Cortex of kidney (tissue), 1 donor: ENCODE measurements around the gene VPS41.
"Not testable (repeated sequence)": the region's sequence is repeated elsewhere in the genome, so short reads cannot be mapped to it uniquely, and the experiment has no call there.

Experiments used
- DNase-seq: peaks from one replicate; lab custom pipeline; 2025; lab: John Stamatoyannopoulos, UW

VPS41 gene

DNA sequence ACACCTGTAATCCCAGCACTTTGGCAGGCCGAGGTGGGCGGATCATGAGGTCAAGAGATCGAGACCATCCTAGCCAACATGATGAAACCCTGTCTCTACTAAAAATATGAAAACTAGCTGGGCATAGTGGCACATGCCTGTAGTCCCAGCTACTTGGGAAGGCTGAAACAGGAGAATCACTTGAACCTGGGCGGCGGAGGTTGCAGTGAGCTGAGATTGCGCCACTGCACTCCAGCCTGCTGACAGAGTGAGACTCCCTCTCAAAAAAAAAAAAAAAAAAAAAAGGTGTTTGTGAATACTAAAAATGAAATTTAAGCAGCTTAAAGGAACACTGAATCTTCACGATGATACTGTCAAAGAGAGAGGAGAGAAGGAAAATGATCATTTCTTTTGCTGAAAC, 54.0 kb downstream of the VPS41 start:
- not testable (repeated sequence) for DNase-seq

DNA sequence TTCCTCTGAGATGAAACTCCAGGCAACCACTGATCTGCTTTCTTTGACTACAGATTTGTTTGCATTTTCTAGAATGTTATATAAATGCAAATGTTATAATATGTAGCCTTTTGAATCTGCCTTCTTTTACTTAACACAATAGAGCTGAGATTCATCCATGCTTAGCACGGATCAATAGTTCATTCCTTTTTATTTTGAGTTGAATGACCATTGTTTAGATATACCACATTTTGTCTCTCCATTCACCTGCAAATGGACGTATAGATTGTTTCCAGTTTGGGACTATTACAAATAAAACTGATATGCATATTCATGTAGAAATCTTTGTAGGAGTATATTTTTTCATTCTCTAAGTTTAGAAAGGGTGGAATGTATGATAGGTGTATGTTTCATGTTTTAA, 57.7 kb downstream of the VPS41 start:
- no peak for DNase-seq

DNA sequence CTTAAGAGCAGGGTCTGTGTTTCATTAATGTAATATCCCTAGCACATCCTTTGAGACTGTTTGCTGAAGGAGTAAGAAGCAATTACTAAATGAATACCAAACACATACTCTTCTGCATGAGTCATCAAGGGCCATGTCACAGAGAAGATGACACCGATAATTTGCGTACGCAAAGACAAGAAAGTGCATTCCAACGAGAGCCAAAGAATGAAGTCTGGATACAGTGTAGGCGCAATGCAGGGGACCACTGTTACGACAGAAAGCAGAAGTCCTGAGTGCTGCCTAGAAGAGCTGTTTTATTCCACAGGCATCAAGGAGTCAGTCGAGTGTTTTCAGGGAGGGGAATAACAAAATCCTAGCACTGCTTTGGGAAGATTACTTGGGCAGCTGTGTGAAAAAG, 62.7 kb downstream of the VPS41 start:
- DNase-seq: no peak

DNA sequence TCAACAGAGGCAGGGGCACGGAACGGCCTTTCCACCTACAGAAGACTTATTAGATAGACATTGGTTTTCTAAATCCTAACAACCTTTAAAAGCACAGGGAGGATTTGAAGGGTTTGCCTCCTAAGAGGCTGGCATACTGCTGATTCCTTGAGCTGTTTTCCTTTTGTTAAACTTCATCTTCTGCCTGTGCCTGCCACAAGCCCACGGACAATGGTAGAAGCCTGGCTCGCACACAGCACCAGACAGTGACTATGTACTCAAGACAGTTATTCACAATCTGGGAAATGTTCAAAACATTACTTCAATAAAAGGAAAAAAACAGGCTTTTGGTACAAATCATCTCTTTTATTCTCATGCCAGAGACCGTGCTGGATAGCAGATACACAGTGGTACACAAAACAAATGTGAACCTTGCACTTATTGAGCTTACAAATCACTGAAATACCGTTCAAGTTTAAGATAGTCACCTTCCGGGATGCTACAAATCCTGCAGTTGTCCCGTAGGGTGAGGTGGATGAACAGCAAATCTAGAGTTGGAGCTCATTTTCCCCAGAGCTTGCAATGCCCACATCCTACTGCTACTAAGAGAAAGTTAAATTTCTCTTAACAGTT, 63.9 kb downstream of the VPS41 start:
- no peak for DNase-seq

DNA sequence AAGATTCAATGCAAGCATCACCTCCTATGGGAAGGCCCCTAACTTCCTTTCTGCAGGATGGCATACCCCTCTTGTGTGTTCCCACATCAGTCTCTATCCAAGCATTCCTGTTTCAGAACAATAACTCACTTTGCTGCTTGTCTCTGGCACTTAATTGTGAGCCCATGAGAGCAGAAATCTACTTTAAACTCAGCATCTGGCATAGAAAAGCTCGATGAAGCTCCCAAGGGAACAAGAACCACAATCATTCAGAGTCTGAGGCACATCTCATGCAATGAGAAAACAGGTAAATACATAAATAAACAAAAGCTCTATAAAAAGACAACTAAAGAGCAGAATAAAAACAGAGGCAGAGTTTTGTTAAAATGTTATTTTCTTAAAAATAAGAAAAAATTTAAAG, 66.2 kb downstream of the VPS41 start:
- no peak for DNase-seq

DNA sequence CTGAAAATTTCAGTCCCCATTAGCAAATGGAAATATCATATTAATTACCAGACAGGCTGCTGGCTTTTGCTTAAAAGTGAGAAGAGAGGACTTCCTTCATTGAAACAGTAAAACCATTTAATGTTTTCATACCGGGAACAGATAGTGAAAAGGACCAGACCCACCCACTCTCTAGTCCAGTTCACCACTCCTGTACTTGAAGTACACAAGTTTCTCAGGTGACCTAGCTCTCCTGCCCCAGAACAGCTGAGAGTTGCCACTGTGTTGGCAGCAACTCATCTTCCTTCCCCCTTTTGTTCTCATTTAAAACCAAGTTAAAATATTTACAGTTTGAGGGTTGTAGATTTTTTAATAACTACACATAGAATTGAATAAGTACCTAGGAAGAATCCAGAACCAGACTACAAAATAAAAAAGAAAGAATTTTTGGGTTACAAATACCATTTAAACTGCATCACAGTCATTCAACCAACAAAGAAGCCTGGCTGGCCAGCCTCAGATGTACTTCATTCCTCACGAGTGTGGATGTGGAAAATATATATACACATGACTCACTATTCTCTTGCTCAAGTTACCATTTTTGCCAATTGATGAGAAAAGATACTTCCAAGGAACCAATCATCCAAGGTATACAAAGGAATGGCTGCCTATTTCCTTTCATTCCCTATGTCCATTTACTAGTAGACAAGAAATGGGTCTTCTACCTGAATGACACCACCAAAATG, 68.1 kb downstream of the VPS41 start:
- no peak for DNase-seq

DNA sequence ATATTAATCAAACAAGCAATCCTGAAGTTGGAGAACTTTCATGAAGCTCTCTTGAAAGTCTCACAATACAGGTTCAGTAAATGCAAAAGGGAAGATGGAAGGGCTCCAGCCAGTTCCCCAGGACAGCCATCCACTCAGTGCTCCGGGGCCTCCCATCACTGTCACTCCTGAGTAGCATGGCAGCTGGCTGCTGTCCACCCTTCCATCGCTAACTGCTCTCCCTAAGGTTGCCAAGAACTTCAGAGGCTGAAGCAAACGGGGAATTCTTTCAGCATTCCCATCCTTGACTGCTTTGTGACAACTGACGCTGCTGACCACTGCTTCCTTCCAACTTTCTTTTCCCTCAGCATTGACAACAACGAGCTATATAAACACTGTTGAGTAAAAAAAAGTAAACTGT, 69.1 kb downstream of the VPS41 start:
- DNase-seq: no peak

DNA sequence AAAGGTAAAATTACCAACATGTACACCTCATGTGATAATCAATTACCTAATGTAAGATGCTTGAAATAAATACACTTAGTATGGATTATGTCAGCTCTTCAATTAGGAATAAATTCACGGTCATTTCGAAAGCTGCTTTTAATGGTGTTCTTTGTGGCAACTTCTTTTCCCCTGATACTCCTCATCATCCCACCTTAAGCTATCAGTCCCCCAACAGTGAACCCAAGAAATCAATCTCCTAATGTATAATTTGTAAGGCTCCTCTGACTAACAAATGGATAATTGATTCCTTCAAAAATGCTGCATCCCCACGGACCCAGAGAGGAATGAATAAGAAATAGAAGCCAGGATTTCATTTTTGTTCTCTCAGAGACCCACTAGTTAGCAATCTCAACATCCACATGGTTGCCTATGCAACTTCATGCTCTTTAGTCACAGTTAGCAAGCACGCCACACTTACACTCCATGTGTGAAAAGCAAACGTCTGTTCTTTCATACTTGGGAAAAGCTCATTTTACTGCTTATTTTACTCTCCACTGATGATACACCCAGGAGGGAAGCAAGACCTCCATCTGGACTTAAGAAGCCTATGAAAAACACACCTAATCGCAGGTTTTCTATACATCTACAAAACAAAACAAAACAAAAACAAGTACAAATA, 70.1 kb downstream of the VPS41 start:
- DNase-seq: no peak

DNA sequence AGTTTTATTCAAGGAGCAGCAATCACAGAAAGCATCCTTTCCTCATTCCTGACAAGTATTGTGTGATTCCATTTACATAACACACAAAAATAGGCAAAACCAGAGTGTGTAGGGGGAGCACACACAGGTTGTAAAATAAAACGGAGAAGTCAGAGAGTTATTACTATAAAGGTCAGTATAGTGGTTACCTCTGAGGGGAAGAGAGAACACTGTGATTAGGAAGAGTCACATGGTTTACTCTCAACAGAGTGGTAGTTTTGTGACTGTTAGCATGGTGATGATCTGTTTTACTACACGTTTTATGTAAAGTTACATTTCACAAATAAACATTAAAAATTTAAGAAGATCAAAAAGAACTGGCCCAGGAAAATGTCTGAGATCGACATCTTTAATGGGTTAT, 74.6 kb downstream of the VPS41 start:
- no peak for DNase-seq

DNA sequence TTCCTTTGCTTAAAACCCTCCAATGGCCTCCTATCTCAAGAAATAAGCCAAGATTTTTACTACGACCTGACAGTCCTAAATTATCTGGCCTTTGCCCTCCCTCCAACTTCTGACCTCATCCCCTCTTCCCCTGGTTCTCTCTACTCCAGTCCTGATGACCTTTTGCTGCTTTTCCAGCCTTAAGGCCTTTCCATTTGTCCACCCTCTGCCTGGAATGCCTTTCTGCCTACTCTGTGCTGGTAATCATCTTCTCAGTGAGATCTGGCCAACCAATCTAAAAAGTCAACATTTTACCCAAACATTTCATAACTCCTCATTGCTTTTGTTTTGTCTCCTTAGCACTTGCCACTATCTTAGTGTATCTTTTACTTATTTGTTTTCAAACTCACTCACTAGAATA, 75.7 kb downstream of the VPS41 start:
- DNase-seq: no peak

DNA sequence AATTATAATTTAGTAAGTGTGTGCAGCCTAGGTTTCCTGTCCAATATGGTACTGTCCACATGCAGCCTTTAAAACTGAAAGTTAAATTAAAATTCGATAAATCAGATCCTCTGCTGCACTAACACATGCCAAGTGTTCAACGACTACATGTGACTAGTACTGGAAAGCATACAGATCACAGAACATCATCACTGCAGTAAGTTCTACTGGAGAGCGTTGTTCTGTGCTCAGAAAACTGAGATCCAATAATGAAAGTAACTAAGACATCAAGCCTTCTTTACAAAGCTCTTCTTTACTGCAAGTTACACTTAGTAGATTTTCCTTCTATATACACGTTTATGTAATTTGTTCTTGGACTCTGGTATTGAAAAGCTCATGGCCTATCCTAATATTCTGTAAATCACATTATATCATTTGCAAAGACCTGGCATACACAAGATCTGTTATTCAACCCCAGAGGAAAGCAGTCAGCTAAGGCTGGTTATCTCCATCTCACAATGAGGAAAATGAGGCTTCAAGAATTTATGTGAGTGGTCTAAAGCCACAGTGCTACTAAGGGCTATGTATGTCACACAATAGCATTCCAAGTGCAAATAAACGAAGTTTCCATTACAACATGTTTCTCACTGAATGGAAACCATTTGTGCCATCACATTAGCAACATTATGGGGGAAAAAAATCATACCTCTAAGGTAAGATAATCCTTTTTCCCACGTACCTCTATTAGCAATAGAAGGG, 77.6 kb downstream of the VPS41 start:
- no peak for DNase-seq

DNA sequence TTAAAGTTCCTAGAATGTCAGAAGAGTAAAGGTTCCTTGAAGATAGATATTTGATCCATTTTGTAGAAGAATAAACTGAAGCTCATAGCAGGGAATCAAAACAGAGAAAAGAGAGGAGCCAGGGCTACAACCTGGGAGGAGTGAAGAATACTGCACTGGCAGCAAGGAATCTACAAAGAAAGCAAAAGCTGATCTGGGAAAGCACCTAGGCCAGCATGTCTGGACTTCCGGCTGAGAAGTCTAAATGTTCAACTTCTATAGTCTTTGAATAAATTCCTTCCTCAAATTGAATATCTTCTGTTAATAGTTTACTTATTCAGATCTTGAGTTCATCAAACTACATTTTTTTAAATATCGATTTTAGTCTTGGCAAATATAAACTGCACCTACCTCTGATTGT, 78.2 kb downstream of the VPS41 start:
- no peak for DNase-seq

DNA sequence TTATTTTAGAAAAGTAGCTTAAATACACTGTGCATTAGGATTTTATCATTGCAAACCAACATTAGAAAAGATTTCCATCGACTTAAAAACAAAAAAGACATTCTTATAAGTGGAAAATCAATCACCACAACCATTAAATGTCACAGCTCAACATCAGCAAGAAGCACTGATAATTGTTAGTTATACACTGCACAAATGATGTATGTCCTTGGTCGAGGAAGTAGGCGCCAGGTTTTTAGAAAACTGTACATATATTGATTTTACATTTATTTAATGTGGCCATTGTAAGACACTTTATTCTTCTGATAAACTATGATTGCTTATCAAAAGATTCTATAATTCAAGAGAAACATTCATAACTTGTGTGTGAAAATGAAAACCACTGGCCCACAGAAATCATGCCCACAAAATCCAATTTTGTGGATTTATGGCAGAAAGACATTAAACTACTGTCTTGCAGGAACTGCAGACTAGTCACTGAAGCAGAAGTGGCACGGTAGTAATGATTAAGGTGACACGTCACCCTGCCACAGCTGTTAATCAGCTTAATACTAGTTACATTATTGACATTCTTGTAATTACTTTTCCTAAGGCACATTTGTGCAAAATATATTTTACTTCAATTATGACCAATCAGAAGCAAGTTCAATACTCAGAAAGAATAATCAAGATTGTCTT, 79.4 kb downstream of the VPS41 start:
- no peak for DNase-seq

DNA sequence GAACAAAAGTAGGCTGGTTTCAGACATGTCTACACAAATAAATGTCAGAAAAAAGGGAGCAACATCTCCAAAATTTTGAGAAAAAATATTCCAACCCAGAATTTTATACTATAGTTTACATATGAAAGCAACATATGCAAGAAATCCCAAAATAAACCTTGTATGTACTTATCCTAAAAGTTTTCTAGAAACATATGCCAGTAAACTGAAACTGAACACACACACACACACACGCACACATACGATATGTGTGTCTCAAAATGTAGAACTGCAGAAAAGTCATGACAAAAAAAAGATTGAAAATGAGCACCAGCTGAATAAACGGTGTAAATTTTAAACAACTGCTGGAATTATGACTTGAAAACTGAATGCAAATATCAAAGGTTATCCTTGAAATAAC, 81.0 kb downstream of the VPS41 start:
- no peak for DNase-seq

DNA sequence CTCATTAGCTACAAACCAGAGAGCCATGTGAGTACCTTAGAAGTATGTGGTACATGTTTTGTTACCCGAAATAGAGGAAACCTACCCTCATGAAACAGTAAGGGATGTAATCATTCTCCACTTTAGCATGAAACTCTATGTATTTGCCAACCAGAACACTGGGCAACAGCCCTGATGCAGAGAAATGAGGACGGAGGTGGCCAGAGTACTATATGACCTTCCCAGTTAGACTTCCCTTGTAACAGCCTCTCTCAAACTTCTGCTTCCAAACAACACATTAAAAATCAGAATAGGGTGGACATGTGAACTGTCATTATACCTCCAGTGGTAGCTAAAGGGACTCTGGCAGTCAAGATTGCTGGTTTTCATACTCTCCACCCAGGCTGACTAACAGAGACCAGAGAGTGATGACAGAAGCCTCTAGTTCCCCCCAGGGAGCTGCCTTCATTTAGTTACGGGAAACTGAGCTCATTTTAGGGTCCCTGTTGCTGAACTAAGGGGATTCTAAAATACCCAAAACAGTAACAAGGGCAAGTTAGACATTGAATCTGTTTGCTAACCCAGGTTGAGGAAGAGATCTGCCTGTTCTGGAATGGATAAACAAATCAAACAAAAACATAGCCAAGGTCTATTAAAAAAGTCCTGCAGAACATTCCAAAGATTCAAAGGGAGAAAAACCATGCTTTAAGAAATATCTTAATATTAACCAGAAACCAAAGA, 83.1 kb downstream of the VPS41 start:
- no peak for DNase-seq

DNA sequence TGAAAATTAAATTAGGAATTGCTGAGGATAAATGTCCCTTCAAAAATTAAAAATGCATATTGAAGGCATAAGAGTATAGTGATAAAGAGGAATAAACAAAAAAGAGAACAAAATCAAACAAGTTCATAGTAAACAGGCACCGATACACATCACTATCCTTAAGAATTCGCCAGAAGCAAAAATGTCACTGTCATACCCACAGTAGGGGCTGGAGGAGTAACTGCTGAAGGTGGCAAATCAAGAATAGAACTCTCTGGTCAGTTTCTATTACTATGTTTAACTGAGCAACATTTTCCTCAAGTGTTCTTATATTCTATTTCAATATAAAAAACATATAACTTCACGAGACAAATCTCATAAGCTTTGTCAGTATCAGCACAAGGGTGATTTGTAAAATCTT, 84.0 kb downstream of the VPS41 start:
- no peak for DNase-seq

DNA sequence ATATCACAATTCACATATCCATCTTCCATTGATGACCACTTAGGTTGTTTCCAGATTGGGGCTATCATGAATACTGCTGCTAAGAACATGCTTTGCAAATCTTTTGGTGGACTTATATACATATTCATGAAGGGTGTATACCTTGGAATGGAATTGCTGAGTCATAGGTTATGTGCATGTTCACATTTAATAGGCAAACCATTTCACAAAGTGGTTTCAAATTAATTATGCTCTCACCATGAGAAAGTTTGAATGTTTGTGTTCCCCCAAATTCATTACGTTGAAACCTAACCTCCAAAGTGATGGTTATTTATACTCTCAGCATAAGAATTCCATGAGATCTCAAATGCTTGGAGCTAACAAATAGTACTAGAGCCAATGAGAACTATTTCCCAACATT, 86.4 kb downstream of the VPS41 start:
- DNase-seq: no peak

DNA sequence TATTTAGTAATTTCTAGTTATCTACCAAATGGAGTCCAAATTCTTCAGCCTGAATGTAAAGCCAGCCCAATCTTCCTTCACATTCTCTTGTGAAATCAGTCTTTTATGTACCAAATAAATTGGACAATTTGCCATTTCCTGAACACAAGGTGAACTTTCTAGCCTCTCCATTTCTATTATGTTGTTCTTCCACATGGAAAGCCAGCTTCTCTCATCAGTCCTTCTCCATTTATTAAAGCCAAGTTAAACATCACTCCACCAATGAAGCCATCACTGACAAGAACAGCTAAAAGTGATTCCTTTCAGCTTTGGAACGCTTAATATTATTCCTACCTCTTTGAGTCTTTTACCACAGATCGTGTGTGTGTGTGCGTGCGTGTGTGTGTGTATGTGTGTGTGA, 88.4 kb downstream of the VPS41 start:
- no peak for DNase-seq

DNA sequence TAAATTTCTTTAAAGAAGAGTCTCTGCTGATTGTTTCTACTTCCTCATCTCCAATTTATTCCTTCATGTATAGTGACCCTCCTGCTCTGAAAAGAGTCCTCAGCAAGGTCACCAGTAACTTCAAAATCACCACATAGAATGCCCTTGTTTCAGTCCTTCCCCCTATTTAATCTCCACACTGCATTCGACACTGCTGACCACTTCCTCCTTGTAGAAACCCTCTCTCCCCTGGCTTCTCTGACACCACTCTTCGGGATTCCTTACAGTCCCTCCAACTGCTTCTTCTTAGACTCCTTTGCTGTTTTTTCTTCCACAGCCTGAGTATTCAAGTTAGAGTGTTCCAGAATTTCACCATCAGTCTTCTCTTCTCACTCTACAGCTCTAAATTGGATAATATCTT, 89.5 kb downstream of the VPS41 start:
- no peak for DNase-seq

DNA sequence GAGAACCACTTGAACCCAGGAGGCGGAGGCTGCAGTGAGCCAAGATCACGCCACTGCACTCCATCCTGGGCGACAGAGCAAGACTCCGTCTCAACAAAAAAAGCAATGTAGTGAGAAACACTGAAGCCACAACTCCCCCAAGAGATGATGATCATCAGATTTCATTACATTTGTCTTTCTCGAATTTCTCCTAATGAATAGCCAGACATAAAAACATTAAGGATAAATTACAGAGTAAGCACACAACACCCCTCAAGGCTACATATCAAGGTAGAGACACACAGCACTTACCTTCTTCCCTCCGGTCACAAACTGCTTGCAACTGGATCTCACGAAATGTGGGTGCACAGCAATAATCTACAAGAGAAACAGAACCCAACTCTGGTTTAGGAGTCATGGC, 91.5 kb downstream of the VPS41 start:
- DNase-seq: no peak

DNA sequence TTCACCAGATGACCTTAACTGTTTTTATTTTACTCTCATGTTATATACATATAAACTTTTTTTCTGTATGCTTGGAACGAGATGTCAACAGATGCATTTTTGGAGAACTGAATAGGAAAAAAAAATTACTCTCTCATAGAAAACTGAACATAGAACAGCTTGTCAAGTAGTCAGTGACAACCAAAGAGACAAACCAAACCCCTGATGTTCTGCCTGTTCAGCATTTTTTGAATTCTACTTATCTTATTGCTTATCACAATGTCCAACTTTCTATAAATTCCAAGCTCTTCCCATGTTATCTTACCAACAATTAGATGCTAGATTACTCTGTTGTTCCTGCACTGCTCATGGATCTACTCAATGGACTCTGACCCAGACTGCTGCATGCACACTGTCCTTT, 95.2 kb downstream of the VPS41 start:
- DNase-seq: no peak

DNA sequence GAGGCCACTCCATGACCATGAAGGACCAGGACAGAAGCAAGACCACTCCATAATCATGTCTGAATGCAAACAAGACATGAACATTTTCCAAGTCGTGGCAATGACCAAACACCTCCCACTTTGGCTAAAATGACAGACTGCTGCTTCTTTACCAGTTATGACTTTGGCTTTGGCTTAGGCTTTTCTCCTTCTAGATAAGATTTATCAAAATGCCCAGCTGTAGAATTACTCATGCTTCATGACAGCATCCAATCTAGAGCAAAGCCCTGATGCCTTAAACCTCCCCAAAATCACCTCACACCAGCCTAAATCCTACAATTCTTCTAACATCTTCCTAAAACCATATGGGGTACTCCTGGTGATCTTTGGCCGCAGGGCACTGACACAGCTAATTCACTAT, 102.1 kb downstream of the VPS41 start:
- no peak for DNase-seq
